HG02571 (cell line): ENCODE measurements around the gene COMT.
"Not testable (repeated sequence)": the region's sequence is repeated elsewhere in the genome, so short reads cannot be mapped to it uniquely, and the experiment has no call there.

Source experiments
- ATAC-seq: cut with Tn5 transposase; IDR thresholded peaks from one replicate; pipeline ENCODE4 v1.9.1; 2021; ENCODE audit warnings: mild to moderate bottlenecking, moderate library complexity; ENCODE audit not compliant: unreplicated experiment

The COMT gene

GRCh38 chr22:19907902-19908301 lies 33.7 kb upstream of the COMT start:
- not testable (repeated sequence) for ATAC-seq

DNA sequence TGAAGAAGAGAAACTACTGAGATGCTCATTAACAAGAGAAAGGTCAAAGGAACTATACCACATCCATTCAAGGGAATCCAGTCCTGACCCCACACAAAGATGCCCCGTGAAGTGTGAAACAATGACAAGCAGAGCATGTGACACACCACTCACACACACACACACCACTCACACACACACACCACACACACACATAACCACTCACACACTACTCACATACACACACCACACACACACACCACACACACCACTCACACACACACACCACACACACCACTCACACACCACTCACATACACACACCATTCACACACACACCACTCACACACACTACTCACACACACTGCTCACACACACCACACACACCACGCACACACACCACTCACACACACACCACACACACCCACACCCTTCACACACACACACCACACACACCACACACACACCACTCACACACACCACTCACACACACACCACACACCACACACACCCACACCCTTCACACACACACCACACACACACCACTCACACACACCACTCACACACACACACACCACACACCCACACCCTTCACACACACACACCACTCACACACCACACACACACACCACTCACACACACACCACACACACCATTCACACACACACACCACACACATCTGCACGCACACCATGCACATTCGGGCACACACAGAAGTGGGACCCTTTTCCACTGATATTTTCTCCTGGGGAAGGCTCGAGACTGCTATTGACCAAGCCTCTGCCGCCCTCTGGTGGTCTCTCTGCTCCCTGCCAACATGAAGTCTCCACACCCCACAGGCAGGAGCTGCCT lies 32.0 kb upstream of the COMT start:
- ATAC-seq, result no peak

DNA sequence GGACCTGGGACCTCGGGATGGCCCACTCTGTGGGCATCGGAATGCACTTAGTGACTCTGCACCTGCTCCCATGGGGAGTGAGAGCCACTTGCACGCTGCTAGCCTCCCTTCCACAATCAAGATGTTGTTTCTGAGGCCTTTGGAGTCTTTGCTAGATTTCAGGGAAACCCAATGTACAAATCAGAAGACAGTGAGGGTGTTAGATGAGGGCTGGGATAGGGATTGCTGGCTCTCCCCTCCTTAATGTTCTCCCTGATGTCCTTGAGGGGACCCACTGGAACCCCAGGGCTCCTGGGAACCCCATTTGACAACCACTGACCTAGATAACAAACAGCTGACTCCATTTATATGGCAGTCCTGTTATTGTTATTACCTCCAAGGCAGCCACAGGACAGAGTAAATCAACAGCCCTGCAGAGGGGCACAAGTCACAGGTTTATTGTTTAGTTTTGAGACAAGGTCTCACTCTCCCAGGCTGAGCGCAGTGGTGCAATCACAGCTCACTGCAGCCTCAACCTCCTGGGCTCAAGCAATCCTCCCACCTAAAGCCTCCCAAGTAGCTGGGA lies 31.3 kb upstream of the COMT start:
- ATAC-seq, result no peak

DNA sequence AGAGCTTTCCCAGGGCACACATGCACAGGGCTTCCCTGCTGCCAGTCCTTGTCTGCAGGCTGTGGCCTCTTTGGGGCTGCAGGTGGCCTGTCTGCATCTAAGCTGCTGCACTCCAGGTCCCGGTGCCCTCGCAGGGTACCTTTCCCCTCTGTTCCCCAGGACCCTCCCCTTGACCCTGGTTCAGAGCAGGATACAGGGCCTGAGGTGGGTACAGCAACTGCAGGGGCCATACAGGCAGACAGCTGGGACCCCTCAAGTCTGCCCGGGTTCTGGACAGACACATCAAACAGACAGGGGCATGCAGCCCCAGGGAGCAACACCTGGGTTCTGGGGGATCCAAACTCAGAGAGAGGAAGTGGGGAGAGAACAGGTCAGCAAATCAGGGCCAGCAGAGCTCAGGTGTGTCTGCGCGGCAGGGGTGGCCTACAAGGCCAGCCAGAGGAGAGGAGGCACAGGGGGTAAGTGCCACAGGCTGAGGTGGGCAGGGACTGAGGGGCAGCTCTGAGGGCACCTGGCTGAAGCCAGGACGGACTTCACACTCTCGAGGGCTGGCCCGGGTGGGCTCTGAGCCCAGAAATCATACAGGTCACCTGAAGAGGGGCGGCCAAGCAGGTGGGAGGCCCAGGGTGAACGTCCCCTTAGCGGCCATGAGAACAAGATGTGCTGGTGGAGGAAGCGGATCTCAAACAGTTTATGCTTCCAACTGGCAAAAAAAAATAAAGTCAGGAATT lies 29.9 kb upstream of the COMT start:
- ATAC-seq, result no peak

- ATAC-seq, result no peak
These were observed 29.1 kb upstream of the COMT start for GRCh38 chr22:19912271-19912999.

DNA sequence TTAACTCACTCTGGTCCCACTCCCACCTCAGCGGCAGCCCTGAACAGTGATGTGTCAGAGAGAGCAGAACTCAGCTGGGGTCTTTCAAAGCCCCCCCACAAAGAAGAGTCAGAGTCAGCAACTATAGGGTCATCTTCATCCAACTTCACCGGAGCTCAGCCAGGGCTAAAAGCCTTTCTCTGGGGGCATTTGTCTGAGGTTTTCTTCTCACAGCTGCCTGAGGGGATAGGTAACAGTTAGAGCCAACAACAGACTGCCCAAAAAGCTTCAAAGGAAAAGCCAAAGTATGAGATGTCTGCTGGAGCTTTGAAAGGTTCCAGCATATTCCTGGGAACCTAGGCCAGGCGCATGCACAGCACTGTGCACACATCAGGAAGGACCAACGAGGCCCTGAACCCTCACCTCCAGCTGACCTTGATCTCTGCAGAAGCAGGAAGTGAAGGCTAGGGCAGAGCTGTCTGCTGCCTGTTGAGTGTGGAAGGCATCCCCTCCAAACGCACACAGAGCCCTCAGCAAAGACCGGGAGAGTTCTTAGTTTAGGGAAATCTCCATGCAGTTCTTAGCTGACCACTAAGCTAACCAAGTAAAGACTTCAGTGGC lies 28.1 kb upstream of the COMT start:
- ATAC-seq, result no peak

- ATAC-seq, result no peak
These were observed 27.2 kb upstream of the COMT start for GRCh38 chr22:19914201-19914943.

GRCh38 chr22:19915287-19915954 lies 26.2 kb upstream of the COMT start:
- no peak for ATAC-seq

DNA sequence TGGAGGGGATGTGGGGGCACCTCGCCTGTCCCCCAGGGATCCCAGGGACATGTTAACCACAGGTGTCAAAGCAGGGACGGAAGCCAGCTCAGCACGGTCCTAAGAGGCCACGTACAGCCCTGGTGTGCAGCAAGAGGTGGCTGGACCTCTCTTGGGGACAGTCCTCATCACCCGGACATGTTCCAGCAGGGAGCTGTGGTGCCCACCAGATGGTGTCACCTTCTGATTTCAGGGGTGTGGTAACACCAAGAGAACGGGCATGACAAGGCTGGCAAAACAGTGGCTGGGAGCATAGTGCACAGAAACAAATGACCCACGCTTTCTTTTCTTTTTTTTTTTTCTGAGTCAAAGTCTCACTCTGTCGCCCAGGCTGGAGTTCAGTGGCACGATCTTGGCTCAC lies 25.6 kb upstream of the COMT start:
- no peak for ATAC-seq

- no peak for ATAC-seq
These were observed 24.6 kb upstream of the COMT start for GRCh38 chr22:19916941-19917340.

DNA sequence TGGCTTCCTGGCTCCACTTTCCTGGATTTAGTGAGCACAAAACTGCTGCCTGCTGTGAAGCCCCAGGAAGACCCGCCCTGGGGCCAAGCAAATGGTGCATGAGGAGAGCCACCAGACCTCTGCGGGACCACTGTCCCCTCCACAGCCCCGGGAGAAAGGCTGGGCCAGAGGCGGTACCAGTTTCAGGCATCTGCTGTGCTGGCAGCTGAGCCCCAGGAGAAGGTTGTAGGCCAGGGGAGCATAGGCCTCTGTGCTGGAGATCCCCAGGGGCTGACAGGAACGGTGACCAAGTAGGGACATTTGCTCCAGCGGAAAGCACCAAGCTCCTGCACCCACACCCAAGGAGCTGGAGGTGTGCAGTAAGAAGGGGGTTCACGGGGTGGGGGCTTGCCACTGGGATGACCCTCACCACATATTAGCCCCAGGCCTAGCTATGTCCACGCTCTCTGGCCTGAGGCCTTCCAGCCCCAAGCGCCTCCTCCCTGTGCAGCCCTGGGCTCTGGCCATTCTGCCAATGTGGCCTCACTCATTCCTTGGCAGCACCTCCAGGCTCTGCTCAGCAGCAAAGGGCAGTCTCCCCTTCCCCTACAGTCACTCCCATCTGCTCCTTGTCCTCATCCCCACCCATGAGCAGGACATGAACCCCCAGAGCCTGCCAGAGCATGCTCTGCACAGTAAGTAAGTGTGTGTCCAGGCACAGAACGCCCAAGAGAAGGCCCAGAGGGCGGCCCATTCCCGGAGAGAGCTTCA lies 24.0 kb upstream of the COMT start:
- no peak for ATAC-seq

GRCh38 chr22:19918332-19919106 lies 23.1 kb upstream of the COMT start:
- no peak for ATAC-seq

DNA sequence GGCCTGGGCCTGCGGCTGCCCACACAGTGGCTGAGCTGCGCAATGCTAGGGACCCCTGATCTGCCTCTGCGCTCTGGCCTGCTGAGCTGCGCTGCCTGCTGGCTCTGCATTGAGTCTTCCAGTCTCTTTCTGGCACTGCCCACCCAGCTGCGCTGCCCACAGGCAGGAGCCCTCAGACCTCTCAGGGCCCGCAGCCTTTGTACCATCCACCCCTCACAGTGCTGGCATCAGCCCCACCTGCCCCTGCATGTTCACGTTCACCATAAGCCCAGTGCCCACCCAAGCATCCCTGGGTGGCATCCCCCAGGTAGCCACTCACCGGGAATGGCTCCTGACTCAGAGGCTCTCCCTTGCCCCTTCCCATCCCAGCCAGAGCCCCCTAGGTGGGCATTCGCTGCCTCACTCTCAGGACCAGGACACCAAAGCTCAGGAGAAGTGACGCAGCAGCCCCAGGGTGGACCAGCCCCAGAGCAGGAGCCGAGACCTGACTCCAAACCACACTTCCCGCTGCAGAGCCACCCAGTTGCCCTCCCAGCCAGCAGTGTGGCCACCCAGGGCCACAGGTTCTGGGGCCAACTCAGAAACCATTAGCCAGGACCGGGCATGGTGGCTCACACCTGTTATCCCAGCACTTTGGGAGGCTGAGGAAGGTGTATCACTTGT lies 21.7 kb upstream of the COMT start:
- ATAC-seq, result no peak

DNA sequence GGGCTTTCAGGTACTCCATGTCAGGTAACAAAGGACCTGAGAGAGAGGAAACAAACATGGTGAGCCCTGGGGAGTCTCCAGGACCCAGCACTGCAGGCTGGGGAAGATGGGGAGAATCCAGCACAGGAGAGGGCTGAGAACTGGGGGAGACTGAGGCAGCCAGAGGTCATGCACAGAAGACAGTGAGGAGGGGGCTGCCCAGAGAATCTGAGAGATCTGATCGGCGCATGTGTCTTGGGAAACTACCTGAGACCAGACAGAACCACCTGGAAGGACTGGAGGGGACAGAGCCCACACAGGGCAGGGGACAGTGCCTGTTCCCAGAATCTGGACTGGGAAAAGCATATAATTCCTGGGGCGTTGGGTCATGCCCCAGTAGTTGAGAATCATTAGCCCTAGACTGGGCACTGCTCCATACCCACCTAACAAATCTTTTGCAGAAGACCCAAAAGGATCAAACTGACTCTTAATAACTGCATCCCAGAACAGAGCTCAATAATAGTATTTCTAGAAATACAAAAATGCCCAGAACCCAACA lies 20.0 kb upstream of the COMT start:
- ATAC-seq, result no peak

GRCh38 chr22:19923914-19924513 lies 17.6 kb upstream of the COMT start:
- no peak for ATAC-seq

DNA sequence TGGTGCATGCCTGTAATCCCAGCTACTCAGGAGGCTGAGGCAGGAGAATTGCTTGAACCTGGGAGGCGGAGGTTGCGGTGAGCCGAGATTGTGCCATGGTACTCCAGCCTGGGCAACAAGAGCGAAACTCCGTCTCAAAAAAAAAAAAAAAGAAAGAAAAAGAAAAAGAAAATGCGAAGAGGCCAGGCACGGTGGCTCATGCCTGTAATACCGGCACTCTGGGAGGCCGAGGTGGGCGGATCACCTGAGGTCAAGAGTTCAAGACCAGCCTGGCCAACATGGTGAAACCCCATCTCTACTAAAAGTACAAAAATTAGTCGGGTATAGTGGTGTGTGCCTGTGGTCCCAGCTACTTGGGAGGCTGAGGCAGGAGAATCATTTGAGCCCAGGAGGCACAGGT lies 15.5 kb upstream of the COMT start:
- ATAC-seq, result not testable (repeated sequence)

- no peak for ATAC-seq
These were observed 13.9 kb upstream of the COMT start for GRCh38 chr22:19927696-19928095.
